Keratinocyte (primary cell): Measurements from ENCODE around the gene ARHGAP15. TPM values are rescaled to one million over a fixed set of nuclear protein-coding genes. Genes with fewer than 3 reads are reported as not detected.

Source experiments
- DNase-seq: peaks from one replicate; pipeline ENCODE4 v3.0.0-alpha.2; 2011; ENCODE audit warnings: low read depth, missing footprints, low spot score
- FAIRE-seq: peaks from 2 replicates; lab custom pipeline; 2011; peaks lifted over from hg19 to GRCh38; lab: Jason Lieb, UNC
- H2AFZ ChIP-seq: 2 replicates; pipeline ENCODE4 v1.6.0; 2012; ENCODE audit warnings: low read length, control low read depth, inconsistent platforms; ENCODE audit not compliant: control insufficient read depth
- H3K27ac ChIP-seq: 2 replicates; pipeline ENCODE4 v1.5.1; 2011; ENCODE audit warnings: low read length; ENCODE audit not compliant: control insufficient read depth, insufficient read depth
- H3K27me3 ChIP-seq: 3 replicates; pipeline ENCODE4 v1.6.0; 2011; ENCODE audit warnings: low read length; ENCODE audit not compliant: control insufficient read depth, insufficient read depth; ENCODE audit errors: extremely low read depth
- H3K36me3 ChIP-seq, 2 experiments: 2 replicates in 1 of 2; 3 replicates in 1 of 2; pipeline ENCODE4 v1.5.1; 2011; ENCODE audit warnings: low read length in 2 of 2, mild to moderate bottlenecking in 1 of 2; ENCODE audit not compliant: control insufficient read depth in 2 of 2, insufficient read depth in 2 of 2; ENCODE audit errors: extremely low read depth in 1 of 2
- H3K4me1 ChIP-seq: 3 replicates; pipeline ENCODE4 v1.5.1; 2011; ENCODE audit warnings: low read length; ENCODE audit not compliant: control insufficient read depth, insufficient read depth; ENCODE audit errors: extremely low read depth
- H3K4me2 ChIP-seq: 3 replicates; pipeline ENCODE4 v1.6.0; 2011; ENCODE audit warnings: low read depth, low read length; ENCODE audit not compliant: control insufficient read depth, insufficient read depth; ENCODE audit errors: extremely low read depth
- H3K4me3 ChIP-seq, 3 experiments: fragments of 200-600 bp in 1 of 3; sonication (generic) in 1 of 3; 2 replicates in 2 of 3; 3 replicates in 1 of 3; pipeline ENCODE4 v1.5.1; 2011 to 2016; ENCODE audit warnings: low read length in 3 of 3, mild to moderate bottlenecking in 3 of 3, control low read depth in 2 of 3, inconsistent platforms in 1 of 3, low read depth in 1 of 3, mixed read lengths in 1 of 3, mixed run types in 1 of 3, moderate library complexity in 1 of 3; ENCODE audit not compliant: control insufficient read depth in 2 of 3, insufficient read depth in 2 of 3; ENCODE audit errors: extremely low read depth in 1 of 3
- H3K79me2 ChIP-seq: 2 replicates; pipeline ENCODE4 v1.6.0; 2012; ENCODE audit warnings: low read length; ENCODE audit not compliant: control insufficient read depth, insufficient read depth
- H3K9ac ChIP-seq: 3 replicates; pipeline ENCODE4 v1.6.0; 2011; ENCODE audit warnings: low read length; ENCODE audit not compliant: control insufficient read depth, insufficient read depth; ENCODE audit errors: extremely low read depth
- H3K9me1 ChIP-seq: 3 replicates; pipeline ENCODE4 v1.6.0; 2011; ENCODE audit warnings: low read length; ENCODE audit not compliant: control insufficient read depth, insufficient read depth; ENCODE audit errors: extremely low read depth
- H3K9me3 ChIP-seq: 2 replicates; pipeline ENCODE4 v1.5.1; 2012; ENCODE audit warnings: low read depth, low read length; ENCODE audit not compliant: control insufficient read depth
- H4K20me1 ChIP-seq: 3 replicates; pipeline ENCODE4 v1.6.0; 2011; ENCODE audit warnings: low read length; ENCODE audit not compliant: control insufficient read depth, insufficient read depth; ENCODE audit errors: extremely low read depth
- CTCF ChIP-seq, 3 experiments: IDR thresholded peaks in 1 of 3; conservative IDR thresholded peaks in 1 of 3; optimal IDR thresholded peaks in 1 of 3; 2 replicates in 2 of 3; 3 replicates in 1 of 3; pipeline versions ENCODE3 to v1.5.1; 2011; ENCODE audit warnings: low read length in 3 of 3, mild to moderate bottlenecking in 3 of 3, moderate library complexity in 2 of 3, control low read depth in 1 of 3, inconsistent platforms in 1 of 3; ENCODE audit not compliant: insufficient read depth in 2 of 3; ENCODE audit errors: extremely low read depth in 1 of 3
- EZH2 ChIP-seq: IDR thresholded peaks from one replicate; pipeline ENCODE4 v1.6.1; 2012; ENCODE audit warnings: inconsistent platforms, mild to moderate bottlenecking, low read length, moderate library complexity
- dilution Hi-C: fragments of 300-500 bp; cut with MboI; formaldehyde crosslinking; loops from one replicate; pipeline ENCODE4 v1.7.0; 2020; ENCODE audit warnings: low sequenced_read_pairs; ENCODE audit not compliant: extremely low pct_ligation_motif_present
- polyA plus RNA-seq, 5 experiments: library from polyadenylated mRNA; depleted of rRNA in 3 of 5; stranded (reverse) in 3 of 5; stranded (forward) in 1 of 5; unstranded in 1 of 5; fragments of >200 nt; gene quantifications; 1 replicate in 1 of 5; 2 replicates in 3 of 5; 3 replicates in 1 of 5; pipeline versions ENCODE4 v1.2.1 to v1.2.3, GENCODE V29; 2011 to 2012; ENCODE audit warnings: missing spikeins in 2 of 5, low read depth in 1 of 5, low replicate concordance in 1 of 5

Gene ARHGAP15
- polyA plus RNA-seq, 1 donor (not counting 4 experiments of a cell fraction or from before 2014, with no cell fraction given): not detected

GRCh38 chr2:143683977-143684376, 554.8 kb downstream of the ARHGAP15 start:
- H4K20me1 ChIP-seq: no peaks in the 10 kb centered on the region
- H3K27me3 ChIP-seq: no peaks in the 10 kb centered on the region
- no peak overlapping the region for H3K9ac ChIP-seq
- TF ChIP-seq CTCF (optimal IDR thresholded peaks at IDR 0.05 in 1 of 3, IDR thresholded peaks at IDR 0.05 in 1 of 3, conservative IDR thresholded peaks at IDR 0.05 in 1 of 3; ENCODE audit: extremely low read depth in 1 of 3, insufficient read depth in 2 of 3, low read length in 3 of 3): no peak
- no peak for TF ChIP-seq EZH2
- no peaks in the 10 kb centered on the region for H3K36me3 ChIP-seq
- no peaks in the 10 kb centered on the region for H3K4me1 ChIP-seq
- no peak overlapping the region for H2AFZ ChIP-seq
- H3K4me2 ChIP-seq: no peak overlapping the region
- no peak for DNase-seq
- H3K4me3 ChIP-seq: no peak overlapping the region
- H3K79me2 ChIP-seq: no peaks in the 10 kb centered on the region
- no peaks in the 10 kb centered on the region for H3K9me3 ChIP-seq
- dilution Hi-C loops: no loop called here
- no peak for FAIRE-seq
- H3K9me1 ChIP-seq: no peaks in the 10 kb centered on the region
- H3K27ac ChIP-seq: no peak overlapping the region

- Histone ChIP-seq H3K9ac (no peak overlapping the region), H3K79me2 (no peaks in the 10 kb centered on the region), H3K27me3 (no peaks in the 10 kb centered on the region), H4K20me1 (no peaks in the 10 kb centered on the region), H3K9me3 (no peaks in the 10 kb centered on the region), H3K4me2 (no peak overlapping the region), H3K36me3 (no peaks in the 10 kb centered on the region), H3K4me3 (no peak overlapping the region), H3K27ac (no peak overlapping the region), H3K4me1 (no peaks in the 10 kb centered on the region), H2AFZ (no peak overlapping the region), H3K9me1 (no peaks in the 10 kb centered on the region)
- DNase-seq: no peak
- FAIRE-seq: no peak
- dilution Hi-C loops: no loop called here
- TF ChIP-seq EZH2 (no peak), CTCF (optimal IDR thresholded peaks at IDR 0.05 in 1 of 3, IDR thresholded peaks at IDR 0.05 in 1 of 3, conservative IDR thresholded peaks at IDR 0.05 in 1 of 3; ENCODE audit: extremely low read depth in 1 of 3, insufficient read depth in 2 of 3, low read length in 3 of 3) (no peak)
Observed at GRCh38 chr2:143684551-143685320, 555.5 kb downstream of the ARHGAP15 start.
